GM19328 (cell line): ENCODE results near the gene DNM1.

Experiments used
- ATAC-seq: cut with Tn5 transposase; IDR thresholded peaks from one replicate; pipeline ENCODE4 v1.9.1; 2021; ENCODE audit warnings: mild to moderate bottlenecking, moderate library complexity; ENCODE audit not compliant: unreplicated experiment

Gene DNM1

DNA sequence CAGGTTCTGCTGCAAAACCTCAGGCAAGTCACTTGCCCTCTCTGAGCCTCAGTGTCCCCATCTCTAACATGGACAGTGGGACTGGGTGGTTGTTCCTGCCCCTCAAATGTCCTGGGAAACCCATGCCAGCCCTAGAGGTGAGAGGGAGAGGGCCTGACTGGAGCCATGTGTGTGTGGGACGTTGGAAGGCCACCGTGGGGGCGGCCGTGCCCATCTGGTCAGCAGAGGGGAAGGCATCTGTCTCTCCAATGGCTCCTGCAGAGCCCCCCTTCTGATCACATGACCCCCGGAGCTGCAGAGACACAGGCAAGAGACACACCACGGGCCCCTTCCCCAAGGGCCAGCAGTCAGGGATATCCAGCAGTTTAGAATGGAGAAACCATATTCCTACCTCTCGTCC, 1.7 kb downstream of the DNM1 start:
- no peak for ATAC-seq

GRCh38 chr9:128205296-128205944, 2.2 kb downstream of the DNM1 start:
- ATAC-seq, result no peak

- ATAC-seq, result no peak
These were observed 3.3 kb downstream of the DNM1 start for GRCh38 chr9:128206484-128206883.

- no peak for ATAC-seq
These were observed 4.0 kb downstream of the DNM1 start for GRCh38 chr9:128206916-128207910.

GRCh38 chr9:128208386-128208785, 5.2 kb downstream of the DNM1 start:
- ATAC-seq, result no peak

GRCh38 chr9:128208946-128209669, 5.9 kb downstream of the DNM1 start:
- ATAC-seq, result no peak

DNA sequence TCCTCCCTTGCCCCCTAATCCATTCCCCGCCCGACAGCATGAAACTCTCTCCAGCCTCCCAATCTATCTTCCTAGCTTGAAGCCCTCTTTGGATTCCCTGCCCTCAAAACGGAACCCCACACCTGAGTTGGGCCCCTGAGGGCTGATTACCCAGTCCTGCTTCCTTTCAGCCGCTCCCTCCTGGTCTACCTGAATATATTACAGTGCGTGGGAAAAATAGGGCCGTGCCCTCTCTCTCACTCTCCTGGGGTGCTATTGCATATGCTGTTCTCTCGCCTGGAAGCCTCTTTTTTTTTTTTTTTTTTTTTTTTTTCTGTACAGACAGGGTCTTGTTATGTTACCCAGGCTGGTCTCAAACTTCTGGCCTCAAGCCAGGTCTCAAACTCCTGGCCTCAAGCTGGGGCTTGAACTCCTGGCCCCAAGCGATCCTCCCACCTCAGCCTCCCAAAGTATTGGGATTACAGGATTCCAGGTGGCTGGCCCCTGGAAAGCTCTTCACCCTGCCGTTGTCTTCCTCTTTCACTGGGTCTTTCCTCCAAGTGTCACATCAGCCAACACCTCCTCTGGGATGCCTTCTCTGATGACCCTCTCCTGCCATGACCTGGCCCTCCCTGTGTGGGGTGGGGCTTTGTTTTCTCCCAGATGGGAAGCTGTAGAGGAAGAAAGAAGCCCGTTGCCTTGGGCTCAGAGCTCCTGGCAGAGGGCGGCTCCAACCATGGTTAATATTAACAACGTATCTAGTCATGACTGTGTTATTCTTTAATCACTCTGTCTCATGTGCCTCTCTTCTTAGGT, 8.2 kb downstream of the DNM1 start:
- ATAC-seq, result no peak

DNA sequence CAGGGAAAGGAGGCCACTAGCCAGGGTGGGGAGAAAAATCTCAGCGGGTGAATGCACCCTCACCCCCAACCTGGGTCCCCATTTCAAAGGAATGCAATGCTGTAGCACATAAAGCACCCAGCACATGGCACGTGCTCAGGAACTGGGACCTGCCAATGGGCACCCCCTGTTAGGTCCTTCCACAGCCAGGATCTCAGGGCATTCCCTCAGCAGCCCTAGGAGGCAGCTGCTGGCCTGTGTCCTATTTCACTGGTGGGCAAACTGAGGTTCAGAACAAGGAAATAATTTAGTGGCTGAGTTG, 8.8 kb downstream of the DNM1 start:
- no peak for ATAC-seq

DNA sequence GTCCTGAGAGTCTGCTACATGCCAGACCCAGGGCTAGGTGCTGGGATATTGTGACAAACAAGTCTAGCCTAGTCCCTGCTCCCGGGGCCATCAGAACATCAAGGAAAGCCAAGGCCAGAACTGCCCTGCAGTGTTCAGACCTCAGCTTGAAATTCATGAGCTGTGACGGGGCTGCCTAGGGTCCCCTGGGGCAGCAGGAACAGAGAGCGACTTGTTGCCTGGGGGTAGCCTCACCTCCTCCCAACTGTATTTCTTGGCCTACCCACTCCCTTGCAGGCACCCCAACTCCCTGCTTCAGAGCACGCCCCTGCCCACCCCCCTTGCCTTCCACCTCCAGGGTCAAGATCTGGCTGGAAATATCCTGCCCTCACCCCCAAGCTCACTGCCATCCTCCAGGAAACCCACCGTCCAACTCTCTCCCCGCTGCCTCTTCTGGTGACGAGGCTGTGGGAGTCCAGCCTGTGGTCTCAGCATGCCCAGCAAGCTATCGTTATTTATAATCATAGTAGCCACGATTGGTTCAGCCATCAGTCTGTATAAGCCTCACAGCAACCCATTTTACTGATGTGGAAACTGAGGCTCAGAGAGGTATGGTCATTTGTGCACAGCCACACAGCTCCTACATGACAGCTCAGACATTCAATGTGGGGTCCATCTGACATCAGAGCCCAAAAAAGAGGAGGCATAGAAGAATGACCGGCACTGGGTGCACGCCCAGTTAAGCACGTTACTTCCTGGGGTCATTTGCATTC, 10.7 kb downstream of the DNM1 start:
- ATAC-seq, result no peak

DNA sequence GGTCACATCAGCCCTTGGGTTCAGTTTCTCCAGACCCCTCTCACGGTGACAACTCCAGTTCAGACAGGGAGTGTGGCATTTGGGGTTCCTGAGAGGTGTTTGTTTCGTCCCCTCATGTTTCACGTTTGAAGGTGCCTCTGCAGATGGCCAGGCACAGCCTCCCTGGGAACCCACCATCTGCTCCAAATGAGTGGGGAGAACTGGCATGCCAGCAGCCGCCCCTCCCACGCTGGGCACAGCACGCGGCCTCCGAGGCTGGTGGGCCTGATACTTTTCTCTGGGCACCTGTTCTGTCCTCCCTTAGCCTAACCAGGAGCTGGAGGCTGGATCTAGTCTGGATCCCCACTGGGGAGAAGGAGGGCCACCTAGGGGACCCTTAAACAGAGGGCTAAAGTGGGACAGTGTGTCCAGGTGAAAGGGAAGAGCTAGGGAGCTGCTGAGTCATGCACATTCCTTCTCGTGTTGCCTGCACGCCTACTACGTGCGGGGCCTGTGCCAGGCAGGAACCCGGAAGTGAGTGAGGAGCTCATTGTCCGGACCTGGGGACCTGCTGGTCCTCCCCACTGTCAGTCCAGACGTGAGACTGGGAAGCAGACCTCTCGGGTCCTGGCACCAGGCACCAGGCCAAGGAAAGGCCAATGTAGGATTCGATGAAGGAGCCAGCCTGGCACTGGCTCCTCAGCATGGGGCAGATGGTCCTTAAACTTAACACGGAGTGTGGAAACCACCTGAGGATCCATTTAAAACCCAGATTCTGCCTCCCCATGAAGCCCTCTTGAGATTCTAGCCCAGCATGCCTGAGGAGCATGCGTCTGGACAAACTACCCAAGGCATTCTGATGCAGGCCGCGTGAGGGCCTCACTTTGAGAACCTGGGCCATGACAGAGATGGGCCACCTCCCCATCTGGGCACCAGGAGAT, 11.7 kb downstream of the DNM1 start:
- no peak for ATAC-seq

DNA sequence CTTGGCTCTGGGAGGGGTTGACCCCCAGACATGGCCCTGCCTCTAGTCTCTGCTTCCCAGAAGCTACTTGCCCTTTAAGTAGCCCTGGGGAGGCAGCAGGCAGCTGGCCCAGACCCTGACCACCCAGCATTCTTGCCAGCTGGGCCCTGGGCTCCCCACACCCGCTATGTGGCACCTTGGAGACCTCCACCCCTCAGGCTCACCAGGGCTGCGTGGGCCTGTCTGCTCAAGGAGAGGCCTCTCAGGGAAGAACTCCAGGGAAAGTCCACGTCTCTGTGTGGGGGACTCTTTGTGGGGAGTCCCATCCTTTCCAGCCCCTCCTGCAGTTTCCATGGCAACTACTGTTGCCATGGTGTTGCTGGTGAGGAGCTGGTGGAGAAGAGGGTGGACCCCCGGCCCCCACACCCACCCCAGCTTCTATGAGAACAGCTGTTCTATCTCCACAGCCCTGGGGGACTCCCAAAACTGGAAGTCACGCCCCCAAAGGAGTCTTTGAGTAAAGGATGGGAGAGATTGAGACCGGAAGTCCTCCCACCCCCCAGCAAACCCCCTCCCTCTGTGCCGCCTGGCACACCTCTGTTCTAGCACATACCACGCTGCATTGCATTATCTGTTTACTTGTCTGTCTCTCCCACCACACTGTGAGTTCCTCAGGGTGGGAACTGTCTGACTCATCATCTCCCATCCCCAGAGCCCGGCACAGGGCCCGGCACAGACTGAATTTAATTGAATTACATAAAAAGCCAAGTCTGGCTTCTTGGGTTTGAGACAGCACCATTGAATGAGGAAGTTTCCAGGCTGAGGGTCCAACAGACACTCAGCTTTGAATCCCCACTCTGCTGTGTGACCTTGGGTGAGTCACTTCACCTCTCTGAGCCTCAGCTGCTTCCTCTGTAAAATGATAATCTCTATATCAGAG, 12.6 kb downstream of the DNM1 start:
- ATAC-seq, result no peak

DNA sequence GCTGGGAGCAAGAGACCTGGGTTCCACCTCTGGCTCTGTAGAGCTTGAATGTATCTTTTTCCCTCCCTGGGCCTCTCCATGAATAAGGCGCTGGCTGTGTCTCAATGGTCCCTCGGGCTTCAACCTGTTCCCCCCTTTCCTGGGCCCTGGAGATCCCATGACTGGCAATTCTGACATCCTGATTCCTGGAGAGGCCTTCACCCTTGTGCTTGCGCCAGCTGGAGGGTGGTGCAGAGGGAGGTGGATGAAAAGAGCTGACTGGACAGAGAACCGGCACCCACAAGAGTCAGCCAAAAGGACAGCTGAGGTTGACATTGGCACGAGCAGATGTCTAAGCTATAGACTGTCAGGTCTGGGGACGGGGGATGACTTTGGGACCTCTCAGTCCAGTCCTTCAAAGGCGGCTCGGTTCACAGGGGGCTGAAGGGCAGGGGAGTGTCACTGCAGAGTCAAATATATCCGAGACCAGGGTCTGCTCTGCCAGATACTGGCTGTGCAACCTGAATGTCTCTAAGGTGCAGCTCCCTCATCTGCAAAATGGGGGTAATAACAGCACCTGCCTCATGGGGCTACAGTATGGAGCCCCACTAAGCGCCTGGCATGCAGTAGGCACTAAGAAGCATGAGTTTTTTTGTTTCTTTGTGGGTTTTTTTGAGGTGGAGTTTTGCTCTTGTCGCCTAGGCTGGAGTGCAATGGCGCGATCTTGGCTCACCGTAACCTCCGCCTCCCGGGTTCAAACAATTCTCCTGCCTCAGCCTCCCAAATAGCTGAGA, 13.8 kb downstream of the DNM1 start:
- no peak for ATAC-seq

DNA sequence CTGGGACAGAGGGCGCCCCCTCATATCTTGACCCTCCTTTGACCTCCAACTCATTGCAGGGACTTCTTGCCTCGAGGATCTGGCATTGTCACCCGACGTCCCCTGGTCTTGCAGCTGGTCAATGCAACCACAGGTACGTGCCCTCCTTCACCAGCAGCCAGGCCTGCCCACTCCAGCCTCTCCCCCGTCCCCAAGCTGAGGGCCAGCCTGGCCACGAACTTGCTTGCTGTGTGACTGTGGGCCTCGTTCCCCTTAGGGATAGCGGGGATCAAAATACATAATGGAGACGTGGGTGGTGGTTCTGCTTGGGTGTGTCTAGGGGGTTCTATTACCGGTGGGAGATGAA, 15.0 kb downstream of the DNM1 start:
- no peak for ATAC-seq

GRCh38 chr9:128218518-128219389, 15.6 kb downstream of the DNM1 start:
- no peak for ATAC-seq

DNA sequence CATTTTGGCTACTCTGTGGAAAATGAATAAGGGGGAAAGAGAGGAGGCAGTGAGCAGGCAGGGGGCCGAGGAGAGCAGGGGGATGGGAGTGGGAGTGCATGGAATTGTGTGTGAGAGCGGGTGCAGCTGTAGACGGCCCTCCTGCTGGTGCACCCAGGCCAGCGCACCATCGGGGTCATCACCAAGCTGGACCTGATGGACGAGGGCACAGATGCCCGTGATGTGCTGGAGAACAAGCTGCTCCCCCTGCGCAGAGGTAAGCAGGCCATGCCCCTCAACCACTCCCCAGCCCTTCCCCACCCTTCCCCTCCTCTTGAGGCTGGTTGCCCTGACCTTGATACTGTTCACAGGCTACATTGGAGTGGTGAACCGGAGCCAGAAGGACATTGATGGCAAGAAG, 16.7 kb downstream of the DNM1 start:
- ATAC-seq, result no peak

DNA sequence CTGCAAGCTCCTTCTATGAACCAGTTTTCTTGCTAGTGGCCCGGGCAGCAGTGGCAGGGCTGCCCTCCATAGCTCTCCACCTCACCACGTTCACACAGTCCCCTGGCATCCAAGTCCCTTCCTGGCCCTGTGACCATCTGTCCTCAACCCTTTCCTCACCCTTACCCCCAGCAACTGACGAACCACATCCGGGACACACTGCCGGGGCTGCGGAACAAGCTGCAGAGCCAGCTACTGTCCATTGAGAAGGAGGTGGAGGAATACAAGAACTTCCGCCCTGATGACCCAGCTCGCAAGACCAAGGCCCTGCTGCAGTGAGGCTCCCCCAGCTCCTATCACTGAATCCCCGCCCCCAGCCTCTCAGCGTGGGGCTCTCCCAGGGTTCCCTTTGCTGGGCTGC, 18.8 kb downstream of the DNM1 start:
- ATAC-seq, result no peak
